Lung (tissue), 12 donors: Measurements from ENCODE around the gene PPEF1. TPM values are rescaled to one million over a fixed set of nuclear protein-coding genes. Genes with fewer than 3 reads are reported as not detected.

Experiments used
- ATAC-seq: fragments of 200-7000 bp; cut with Tn5 transposase; one replicate; pipeline ENCODE4 v1.9.1; 2020; ENCODE audit warnings: moderate number of reproducible peaks; ENCODE audit not compliant: insufficient read depth, low FRiP score
- DNase-seq, 3 donors: peaks; one replicate each; pipeline ENCODE4 v3.0.0-alpha.2; 2013 to 2017
- H3K27ac ChIP-seq, 2 donors: one replicate each; pipeline ENCODE4 v1.5.1; 2013; ENCODE audit warnings: mild to moderate bottlenecking in 2 of 2, moderate library complexity in 2 of 2, control low read depth in 1 of 2, inconsistent platforms in 1 of 2, low read depth in 1 of 2, low read length in 1 of 2
- H3K27me3 ChIP-seq, 3 donors: one replicate each; pipeline ENCODE4 v1.5.1; 2013; ENCODE audit warnings: low read length in 2 of 3; ENCODE audit not compliant: control insufficient read depth in 3 of 3, insufficient read depth in 3 of 3
- H3K36me3 ChIP-seq, 4 donors: one replicate each; pipeline ENCODE4 v1.5.1; 2013; ENCODE audit warnings: low read length in 4 of 4, mild to moderate bottlenecking in 1 of 4, moderate library complexity in 1 of 4; ENCODE audit not compliant: control insufficient read depth in 4 of 4, insufficient read depth in 4 of 4
- H3K4me1 ChIP-seq, 5 donors: one replicate each; pipeline ENCODE4 v1.5.1; 2013; ENCODE audit warnings: low read length in 5 of 5, mild to moderate bottlenecking in 2 of 5, moderate library complexity in 1 of 5; ENCODE audit not compliant: control insufficient read depth in 5 of 5, insufficient read depth in 5 of 5
- H3K4me3 ChIP-seq: one replicate; pipeline ENCODE4 v1.5.1; 2013; ENCODE audit warnings: mild to moderate bottlenecking, control low read depth, moderate library complexity
- H3K9ac ChIP-seq, 2 donors: one replicate each; pipeline ENCODE4 v1.5.1; 2013; ENCODE audit warnings: low read length in 2 of 2, control low read depth in 1 of 2; ENCODE audit not compliant: insufficient read depth in 1 of 2
- H3K9me3 ChIP-seq, 4 donors: one replicate each; pipeline ENCODE4 v1.5.1; 2013; ENCODE audit warnings: low read length in 3 of 4, mild to moderate bottlenecking in 1 of 4, moderate library complexity in 1 of 4; ENCODE audit not compliant: control insufficient read depth in 4 of 4, insufficient read depth in 3 of 4
- WGBS, 2 donors: extraction: QIAGEN DNeasy Blood & Tissue Kit; methylation state at CpG; one replicate each; pipeline ENCODE4 v1.1.7; 2013; 5-methylcytosine and 5-hydroxymethylcytosine counted together
- polyA plus RNA-seq, 2 donors: library from polyadenylated mRNA; stranded (reverse); fragments of 200-250 nt; gene quantifications; one replicate each; pipeline ENCODE4 v1.2.1, GENCODE V29; 2013
- total RNA-seq, 2 donors: library from RNA; depleted of rRNA in 1 of 2; stranded (reverse); fragments of >200 nt in 1 of 2; gene quantifications; one replicate each; pipeline ENCODE4 v1.2.1, GENCODE V29; 2014 to 2021
- TF ChIP-seq, protein P1 (sequence below): IDR thresholded peaks from 2 replicates; pipeline ENCODE4 v1.5.1; 2012; ENCODE audit warnings: mild to moderate bottlenecking; ENCODE audit errors: control extremely low read depth, extremely low read depth
- donor health status: control.
- donor health status: control.
- donor health status: Bipolar disorder and iron deficiency.
- donor health status: healthy.
- donor health status: DM: yes; HTN: yes; CAD: no.

PPEF1 gene
- total and polyA plus RNA-seq, 4 donors: 0.22 to 0.80 (median 0.27) TPM

DNA sequence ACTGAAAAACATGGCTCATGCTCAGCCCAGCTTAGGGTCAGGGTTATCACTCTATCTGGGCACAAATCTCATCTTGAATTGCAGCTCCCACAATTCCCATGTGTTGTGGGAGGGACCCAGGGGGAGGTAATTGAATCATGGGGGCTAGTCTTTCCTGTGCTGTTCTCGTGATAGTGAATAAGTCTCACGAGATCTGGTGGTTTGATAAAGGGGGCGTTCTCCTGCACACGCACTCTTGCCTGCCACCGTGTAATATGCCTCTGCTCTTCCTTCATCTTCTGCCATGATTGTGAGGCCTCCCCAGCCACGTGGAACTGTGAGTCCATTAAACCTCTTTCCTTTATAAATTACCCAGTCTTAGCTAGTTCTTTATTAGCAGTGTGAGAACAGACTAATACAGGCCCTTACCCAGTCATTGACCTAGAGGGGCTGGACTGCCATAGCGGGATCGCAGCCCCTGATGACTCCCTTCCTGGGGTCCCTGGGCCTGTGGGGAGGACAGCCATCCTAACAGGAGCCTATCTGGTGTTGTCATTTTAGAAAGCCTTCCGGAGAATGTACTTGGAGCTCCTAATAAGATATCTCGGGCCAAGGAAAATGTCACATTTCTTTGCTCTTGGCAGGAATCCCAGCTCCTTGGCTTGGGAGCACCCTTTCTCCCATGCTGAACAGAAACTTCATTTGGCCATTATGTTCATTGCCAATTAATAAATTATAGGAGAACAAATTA lies 163.9 kb downstream of the PPEF1 start:
- Histone ChIP-seq H3K27ac (peak overlapping the region in 1 of 2 donors; percentile 94), H3K4me3 (no peak overlapping the region), H3K27me3 (peaks cover 0 to 2% (median 0%) of the 10 kb centered on the region in 3 donors), H3K36me3 (no peaks in the 10 kb centered on the region), H3K9ac (no peak overlapping the region), H3K4me1 (peaks cover 0 to 12% (median 5%) of the 10 kb centered on the region in 5 donors), H3K9me3 (peaks cover 0 to 2% (median 0%) of the 10 kb centered on the region in 4 donors)
- 75 to 86% methylated on average over 10 of the region's 10 CpGs for WGBS, 2 donors
- ATAC-seq (no peak), DNase-seq (peak in 2 of 3 donors; percentile 65 to 71)
- TF ChIP-seq, protein P1, sequence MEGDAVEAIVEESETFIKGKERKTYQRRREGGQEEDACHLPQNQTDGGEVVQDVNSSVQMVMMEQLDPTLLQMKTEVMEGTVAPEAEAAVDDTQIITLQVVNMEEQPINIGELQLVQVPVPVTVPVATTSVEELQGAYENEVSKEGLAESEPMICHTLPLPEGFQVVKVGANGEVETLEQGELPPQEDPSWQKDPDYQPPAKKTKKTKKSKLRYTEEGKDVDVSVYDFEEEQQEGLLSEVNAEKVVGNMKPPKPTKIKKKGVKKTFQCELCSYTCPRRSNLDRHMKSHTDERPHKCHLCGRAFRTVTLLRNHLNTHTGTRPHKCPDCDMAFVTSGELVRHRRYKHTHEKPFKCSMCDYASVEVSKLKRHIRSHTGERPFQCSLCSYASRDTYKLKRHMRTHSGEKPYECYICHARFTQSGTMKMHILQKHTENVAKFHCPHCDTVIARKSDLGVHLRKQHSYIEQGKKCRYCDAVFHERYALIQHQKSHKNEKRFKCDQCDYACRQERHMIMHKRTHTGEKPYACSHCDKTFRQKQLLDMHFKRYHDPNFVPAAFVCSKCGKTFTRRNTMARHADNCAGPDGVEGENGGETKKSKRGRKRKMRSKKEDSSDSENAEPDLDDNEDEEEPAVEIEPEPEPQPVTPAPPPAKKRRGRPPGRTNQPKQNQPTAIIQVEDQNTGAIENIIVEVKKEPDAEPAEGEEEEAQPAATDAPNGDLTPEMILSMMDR: no peak

DNA sequence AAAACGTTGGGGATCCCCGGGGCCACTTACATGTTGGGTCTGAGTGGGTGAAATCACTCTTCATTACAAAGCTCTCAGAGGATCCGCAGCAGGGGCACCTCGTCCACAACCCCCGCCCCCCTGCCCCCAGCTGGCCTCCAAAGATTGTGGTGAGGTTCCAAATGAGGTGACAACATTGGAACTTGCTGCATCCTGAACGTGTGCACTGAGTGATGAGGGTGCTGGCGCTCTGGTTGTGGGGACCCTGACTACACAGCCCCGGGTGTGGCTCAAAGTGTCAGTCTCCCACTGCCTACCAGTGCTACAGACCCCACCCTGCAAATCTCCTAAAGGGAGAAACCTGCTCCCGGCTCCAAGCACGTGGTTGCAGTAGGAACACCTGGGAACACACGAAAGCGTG lies 164.5 kb downstream of the PPEF1 start:
- Histone ChIP-seq H3K27ac (peak overlapping the region in 1 of 2 donors; percentile 94), H3K36me3 (no peaks in the 10 kb centered on the region), H3K4me3 (no peak overlapping the region), H3K9me3 (peaks cover 0 to 2% (median 0%) of the 10 kb centered on the region in 4 donors), H3K4me1 (peaks cover 0 to 12% (median 5%) of the 10 kb centered on the region in 5 donors), H3K9ac (no peak overlapping the region), H3K27me3 (peaks cover 0 to 2% (median 0%) of the 10 kb centered on the region in 3 donors)
- DNase-seq: peak in 2 of 3 donors; percentile 46 to 57
- no peak for ATAC-seq
- 68 to 76% methylated on average over 12 of the region's 12 CpGs for WGBS, 2 donors
- TF ChIP-seq, protein P1: no peak

DNA sequence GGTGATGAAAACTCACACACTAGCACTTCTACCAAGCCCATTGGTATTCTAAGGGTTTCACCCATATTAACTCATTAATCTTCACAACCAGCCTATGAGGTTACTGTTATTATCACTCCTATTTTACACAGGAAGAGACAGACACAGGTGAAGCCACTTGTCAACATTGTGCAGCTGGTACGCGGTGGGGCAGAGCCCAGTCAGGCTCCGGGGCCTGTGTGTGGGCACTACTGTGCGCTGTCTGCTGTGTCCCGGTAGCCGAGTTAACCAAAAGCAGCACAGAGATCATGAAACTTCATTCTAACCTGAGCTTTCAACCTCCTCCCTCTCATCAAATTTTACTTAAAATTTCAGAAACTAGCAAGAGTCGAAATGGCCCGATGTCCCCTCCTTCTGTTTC lies 165.2 kb downstream of the PPEF1 start:
- ATAC-seq: no peak
- TF ChIP-seq, protein P1: no peak
- H3K4me3 ChIP-seq: no peak overlapping the region
- 93 to 94% methylated on average over 8 of the region's 8 CpGs for WGBS, 2 donors
- H3K9me3 ChIP-seq: peaks cover 0 to 2% (median 0%) of the 10 kb centered on the region in 4 donors
- peaks cover 0 to 2% (median 0%) of the 10 kb centered on the region in 3 donors for H3K27me3 ChIP-seq
- DNase-seq: no peak
- peaks cover 0 to 12% (median 5%) of the 10 kb centered on the region in 5 donors for H3K4me1 ChIP-seq
- no peak overlapping the region for H3K9ac ChIP-seq
- H3K36me3 ChIP-seq: no peaks in the 10 kb centered on the region
- peak overlapping the region in 1 of 2 donors; percentile 94 for H3K27ac ChIP-seq
